Kidney epithelial cell (primary cell): ENCODE results near the gene SEMA3C. TPM values are rescaled to one million over a fixed set of nuclear protein-coding genes. Genes with fewer than 3 reads are reported as not detected.

ENCODE experiments used
- DNase-seq: peaks from one replicate; pipeline ENCODE4 v3.0.0-alpha.2; 2010; ENCODE audit warnings: low read depth
- H3K27me3 ChIP-seq: 2 replicates; pipeline ENCODE4 v1.6.0; 2011; ENCODE audit warnings: low read length; ENCODE audit not compliant: control insufficient read depth, insufficient read depth
- H3K36me3 ChIP-seq: 2 replicates; pipeline ENCODE4 v1.5.1; 2011; ENCODE audit warnings: low read length; ENCODE audit not compliant: control insufficient read depth, insufficient read depth
- H3K4me3 ChIP-seq: 2 replicates; pipeline ENCODE4 v1.5.1; 2011; ENCODE audit warnings: low read depth, mild to moderate bottlenecking, control low read depth, low read length
- CTCF ChIP-seq: IDR thresholded peaks from 2 replicates; pipeline ENCODE4 v1.5.1; 2011; ENCODE audit warnings: mild to moderate bottlenecking, moderate library complexity, low read length, control low read depth, inconsistent platforms; ENCODE audit not compliant: insufficient read depth, poor library complexity, severe bottlenecking
- total RNA-seq: library from RNA; depleted of rRNA; stranded (reverse); fragments of >200 nt; gene quantifications from 2 replicates; pipeline ENCODE4 v1.2.3, GENCODE V29; 2015

SEMA3C gene
- total RNA-seq, 1 donor from 2014 or later, result 113 TPM

DNA sequence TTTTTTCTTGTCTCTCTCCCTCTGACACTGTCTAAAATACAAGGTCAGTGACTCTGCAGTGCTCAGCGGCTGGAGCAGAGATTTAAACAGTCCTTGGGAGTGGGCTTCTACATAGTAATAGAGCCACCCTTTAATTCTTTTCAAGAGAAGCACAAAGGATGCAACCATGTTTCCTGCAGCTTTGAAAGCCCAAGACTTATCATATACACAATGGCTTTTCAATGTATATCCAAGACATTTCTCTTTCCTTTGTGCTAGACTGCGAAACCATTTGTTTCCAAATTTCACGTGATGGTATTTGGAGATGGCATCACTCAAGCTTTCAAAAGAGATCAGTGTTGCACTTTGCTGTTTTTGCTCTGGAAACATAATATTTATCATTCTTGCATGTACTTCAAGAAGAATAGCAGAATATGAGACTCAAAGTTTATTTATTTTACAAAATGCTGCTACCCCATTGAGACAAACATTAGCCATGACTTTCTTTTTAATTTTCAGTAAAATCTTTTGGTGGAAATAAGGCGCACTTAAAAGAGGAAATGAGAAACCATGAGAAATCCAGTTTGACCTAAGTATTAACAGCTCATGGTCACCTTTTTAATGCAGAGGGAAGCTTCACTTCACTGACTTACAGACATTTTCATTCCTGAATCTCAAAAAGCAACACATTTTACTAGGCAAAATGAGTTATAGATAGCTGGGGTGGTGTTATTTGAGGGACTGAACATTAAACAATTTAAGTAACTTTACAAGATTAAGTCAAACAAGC is 76.6 kb downstream of the SEMA3C start:
- no peak for TF ChIP-seq CTCF
- DNase-seq, result no peak
- Histone ChIP-seq H3K4me3 (no peak overlapping the region), H3K36me3 (no peaks in the 10 kb centered on the region), H3K27me3 (no peaks in the 10 kb centered on the region)

DNA sequence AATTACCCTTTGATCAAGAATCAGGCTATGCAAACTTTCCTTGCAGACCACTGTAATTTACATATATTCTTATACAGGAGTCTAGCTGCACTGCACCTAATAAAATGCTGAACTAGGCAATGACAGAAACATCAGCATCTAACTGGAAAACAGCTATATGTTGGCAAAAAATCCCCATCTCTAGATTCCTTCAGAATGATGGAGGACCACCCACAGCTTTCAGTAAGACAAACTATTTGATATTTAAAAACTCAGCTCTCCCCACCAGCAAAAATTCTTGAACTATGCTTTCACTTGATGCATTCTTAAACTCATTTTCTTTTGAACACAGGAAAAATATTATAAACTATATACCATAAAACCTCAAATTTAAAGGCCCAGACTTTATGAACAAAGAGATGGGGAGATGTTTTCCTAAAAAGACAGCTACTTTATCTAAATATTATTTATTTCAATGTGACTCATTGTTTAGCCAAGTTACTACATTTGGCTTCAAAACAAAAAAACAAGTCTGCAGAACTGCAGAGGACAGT is 77.4 kb downstream of the SEMA3C start:
- DNase-seq, result no peak
- Histone ChIP-seq H3K4me3 (no peak overlapping the region), H3K27me3 (no peaks in the 10 kb centered on the region), H3K36me3 (no peaks in the 10 kb centered on the region)
- TF ChIP-seq CTCF, result no peak

- no peak for TF ChIP-seq CTCF
- DNase-seq, result no peak
- H3K4me3 ChIP-seq, result no peak overlapping the region
- no peaks in the 10 kb centered on the region for H3K27me3 ChIP-seq
- H3K36me3 ChIP-seq, result no peaks in the 10 kb centered on the region
Measured at GRCh38 chr7:80840681-80841080, 78.2 kb downstream of the SEMA3C start.

- H3K27me3 ChIP-seq, result no peaks in the 10 kb centered on the region
- TF ChIP-seq CTCF, result no peak
- no peak overlapping the region for H3K4me3 ChIP-seq
- H3K36me3 ChIP-seq, result no peaks in the 10 kb centered on the region
- DNase-seq, result no peak
Measured at GRCh38 chr7:80839855-80840254, 79.0 kb downstream of the SEMA3C start.

DNA sequence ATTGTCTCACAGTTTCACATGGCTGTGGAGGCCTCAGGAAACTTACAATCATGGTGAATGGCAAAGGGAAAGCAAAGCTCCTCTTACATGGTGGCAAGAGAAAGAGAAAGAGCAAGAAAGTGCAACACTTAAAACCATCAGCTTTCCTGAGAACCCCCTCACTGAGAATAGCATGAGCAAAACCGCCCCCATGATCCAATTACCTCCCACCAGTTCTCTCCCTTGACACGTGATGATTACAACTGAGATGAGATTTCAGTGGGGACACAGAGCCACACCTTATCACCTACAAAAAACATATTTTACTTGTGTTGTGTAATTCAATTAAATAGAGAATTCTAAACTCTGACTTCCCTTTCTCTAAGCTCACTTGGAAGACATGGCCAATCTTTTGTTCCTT is 80.2 kb downstream of the SEMA3C start:
- DNase-seq, result no peak
- no peak for TF ChIP-seq CTCF
- H3K4me3 ChIP-seq, result no peak overlapping the region

DNA sequence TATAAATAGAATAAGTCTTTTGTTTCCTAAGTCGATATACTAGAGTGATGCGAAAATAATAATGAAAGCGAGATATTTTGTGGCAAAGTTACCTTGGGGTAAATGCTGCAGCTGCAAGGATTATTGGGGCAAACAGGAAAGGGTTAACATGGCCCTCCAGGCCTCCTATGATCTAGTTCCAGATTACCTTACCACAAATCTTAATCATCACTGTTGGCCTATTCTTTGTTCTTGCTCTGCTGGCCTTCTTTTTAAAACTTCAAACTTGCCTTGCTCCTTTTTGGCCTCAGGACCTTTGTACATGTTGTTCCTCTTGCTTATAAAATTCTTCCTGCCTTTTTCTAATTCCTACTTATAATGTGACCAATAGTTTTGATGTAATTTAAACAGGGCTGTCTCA is 81.5 kb downstream of the SEMA3C start:
- no peak for TF ChIP-seq CTCF
- Histone ChIP-seq H3K27me3 (no peaks in the 10 kb centered on the region), H3K36me3 (no peaks in the 10 kb centered on the region), H3K4me3 (no peak overlapping the region)
- no peak for DNase-seq

More for the DNA sequence above, 80.2 kb downstream of the SEMA3C start:
- Histone ChIP-seq H3K27me3 (no peaks in the 10 kb centered on the region), H3K36me3 (no peaks in the 10 kb centered on the region)
